Glomerular visceral epithelial cell (primary cell): Measurements from ENCODE around the gene GDF15.

ENCODE experiments used
- DNase-seq: peaks from one replicate; pipeline ENCODE4 v3.0.0-alpha.2; 2016; ENCODE audit errors: extremely low spot score

GDF15 gene

GRCh38 chr19:18418483-18419194 lies 32.7 kb downstream of the GDF15 start:
- DNase-seq, result no peak

- DNase-seq, result peak; percentile 87
Measured at GRCh38 chr19:18419195-18419698, 33.3 kb downstream of the GDF15 start, which contains the start of gene SSBP4. TSS of gene SSBP4 (plus strand) at chr19:18419398. CDS start at chr19:18419649, 251 bp downstream.

- DNase-seq, result no peak
Measured at GRCh38 chr19:18419699-18420460, 33.9 kb downstream of the GDF15 start.

- no peak for DNase-seq
Measured at GRCh38 chr19:18420930-18421329, 35.0 kb downstream of the GDF15 start.

- no peak for DNase-seq
Measured at GRCh38 chr19:18421371-18421959, 35.5 kb downstream of the GDF15 start.

GRCh38 chr19:18422530-18423191 lies 36.7 kb downstream of the GDF15 start:
- no peak for DNase-seq

DNA sequence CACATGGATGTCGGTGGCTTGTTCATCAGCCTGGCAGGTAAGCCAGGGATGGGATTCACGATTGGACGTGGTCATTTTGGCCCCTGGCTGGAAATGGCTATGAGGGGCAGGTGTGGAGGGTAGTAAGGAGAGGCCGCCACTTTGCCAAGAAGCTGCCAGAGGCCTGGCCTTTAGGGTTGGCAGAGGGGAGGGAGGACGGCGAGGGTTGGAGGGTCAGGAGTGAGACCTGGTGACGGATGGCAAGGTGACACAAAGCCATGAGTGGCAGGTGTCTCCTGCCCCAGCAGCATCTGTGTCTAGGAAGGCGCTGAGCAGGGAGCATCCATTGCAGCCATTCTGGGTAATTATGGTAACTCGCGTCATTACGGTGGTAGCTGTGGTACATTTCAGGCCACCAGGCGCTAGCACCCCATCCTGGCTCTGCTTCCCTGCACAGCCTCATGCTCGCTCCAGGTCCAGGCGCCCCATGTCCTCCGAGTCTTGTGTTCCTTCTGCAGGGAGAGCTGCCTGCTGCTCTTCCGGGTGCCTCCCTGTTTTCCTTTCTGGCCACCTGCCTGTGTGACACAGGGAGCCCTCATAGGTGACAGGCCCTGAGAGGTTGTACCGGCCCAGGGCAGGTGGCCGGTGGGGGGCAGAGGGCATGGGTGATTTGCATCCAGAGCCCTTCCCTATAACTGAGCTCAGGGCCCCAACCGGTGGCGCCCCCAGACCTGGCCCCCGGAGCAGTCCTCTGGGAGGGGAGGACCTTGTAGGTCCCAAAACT lies 37.5 kb downstream of the GDF15 start:
- DNase-seq, result no peak

- no peak for DNase-seq
Measured at GRCh38 chr19:18424122-18424889, 38.3 kb downstream of the GDF15 start.

DNA sequence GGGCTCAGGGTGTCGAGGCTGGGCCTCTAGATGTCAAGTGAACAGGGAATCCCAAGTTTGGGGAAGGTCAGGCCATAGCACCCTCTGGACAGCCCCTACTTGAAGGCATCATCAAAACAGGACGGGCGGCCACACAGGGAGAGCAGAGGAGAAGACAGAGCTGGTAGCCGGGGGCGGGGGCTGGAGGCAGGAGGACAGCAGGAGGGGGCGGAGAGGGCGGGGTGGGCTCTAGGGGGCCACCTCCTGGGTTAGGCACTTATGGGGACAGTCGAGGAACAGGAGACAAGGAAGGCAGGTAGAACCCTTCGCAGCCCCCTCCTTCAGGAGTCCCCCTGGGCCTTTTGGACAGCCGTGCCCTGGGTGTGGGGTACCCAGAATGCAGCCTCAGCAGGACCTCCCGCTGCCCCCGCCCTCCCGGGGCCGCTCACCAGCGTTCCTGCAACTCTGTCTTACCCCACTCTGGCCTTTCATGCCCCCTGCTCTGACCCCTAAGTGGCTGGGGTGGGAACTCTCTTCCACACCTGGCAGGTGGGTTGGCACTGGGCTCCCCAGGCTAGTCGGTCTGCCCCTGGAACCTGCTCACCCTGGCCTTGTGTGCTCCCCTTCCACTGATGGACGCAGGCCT lies 39.0 kb downstream of the GDF15 start:
- no peak for DNase-seq

DNA sequence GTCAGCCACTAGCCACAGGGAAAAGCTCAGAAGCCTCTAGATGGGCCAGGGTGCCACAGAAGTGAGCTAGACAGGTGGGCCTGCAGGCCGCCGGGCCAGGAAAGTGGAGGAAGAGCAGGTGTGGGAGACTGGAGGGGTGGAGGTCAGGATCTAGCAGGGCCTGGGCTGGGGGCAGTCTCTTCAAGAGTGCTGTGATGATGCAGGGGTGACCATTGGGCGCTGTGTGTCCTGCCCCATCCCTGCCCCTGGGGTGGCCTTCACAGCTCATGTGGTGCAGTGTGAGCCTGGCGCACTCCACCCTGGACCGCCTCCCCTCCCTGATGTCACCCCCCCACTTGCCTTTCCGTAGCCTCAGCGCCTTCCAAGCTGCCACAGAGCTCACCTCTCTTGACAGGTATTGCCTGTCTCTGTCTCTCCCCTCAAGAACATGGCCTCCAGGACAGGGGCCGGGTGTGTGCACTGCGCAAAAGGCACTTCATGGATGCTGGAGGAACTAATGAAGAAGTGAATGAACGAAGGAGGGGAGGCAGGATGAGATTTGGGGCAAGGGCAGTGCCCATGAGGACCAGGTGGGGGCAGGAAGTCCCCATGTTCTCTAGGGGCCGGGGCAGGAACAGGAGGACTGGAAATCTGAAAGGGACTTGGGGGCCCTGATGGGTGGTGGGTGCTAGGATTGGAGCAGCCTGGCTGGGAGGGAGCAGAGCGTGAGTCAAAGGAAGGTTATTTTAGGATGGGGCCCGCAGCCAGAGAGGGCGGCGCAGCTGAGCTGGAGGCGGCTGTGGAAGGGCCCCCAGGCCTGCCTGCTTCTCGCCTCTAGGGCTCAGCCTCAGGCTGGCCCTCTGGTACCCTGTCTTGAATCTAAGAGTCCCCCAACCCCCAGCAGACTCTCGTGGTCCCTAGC lies 39.8 kb downstream of the GDF15 start:
- DNase-seq, result no peak

DNA sequence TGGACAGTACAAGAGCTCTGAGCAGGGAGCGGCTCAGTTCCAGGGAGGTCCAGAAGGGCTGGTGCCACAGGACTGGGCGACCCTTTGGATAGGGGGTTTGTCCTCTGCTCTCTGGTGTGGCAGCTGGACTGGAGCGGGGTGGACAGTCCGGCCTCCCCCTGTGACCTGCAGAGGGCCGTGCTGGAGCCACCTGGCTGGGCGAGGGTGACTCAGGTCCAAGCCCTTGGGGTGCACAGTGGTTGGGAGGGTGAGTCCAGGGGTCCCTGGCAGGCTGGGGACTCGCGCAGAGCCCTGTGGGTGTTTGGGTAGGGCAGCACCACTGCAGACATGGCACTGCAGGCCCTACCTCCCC lies 40.4 kb downstream of the GDF15 start:
- no peak for DNase-seq

DNA sequence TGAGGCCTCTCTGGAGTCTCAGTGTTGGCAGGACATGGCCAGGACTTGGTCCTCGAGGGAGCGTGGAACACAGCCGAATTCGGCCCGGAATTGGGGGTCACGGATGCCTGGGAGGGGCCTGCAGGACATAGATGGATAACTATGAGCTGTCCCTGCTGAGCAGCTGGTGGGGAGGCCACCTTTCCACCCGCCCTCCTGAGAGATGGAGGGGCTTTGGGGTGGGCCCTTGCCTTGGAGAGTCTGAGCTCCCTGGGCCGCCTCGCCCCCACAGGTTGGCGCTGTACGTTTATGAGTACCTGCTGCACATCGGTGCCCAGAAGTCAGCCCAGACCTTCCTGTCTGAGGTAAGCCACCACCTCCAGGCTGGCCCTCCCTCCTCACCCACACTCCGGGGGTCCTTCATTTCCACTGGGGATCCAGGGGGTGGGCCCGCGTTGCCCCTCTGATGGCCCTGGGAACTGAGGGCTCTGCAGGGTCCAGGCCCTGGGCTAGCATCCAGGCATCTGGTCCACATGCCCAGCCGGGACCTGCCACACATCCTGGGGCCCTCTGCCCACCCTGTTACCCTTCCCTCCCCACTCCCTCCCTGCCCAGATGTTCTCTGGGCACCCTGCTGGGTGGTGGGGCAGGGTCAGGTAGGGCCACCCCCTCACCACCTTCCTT lies 41.3 kb downstream of the GDF15 start:
- DNase-seq, result no peak

GRCh38 chr19:18427743-18428113 lies 41.8 kb downstream of the GDF15 start:
- DNase-seq, result no peak

- no peak for DNase-seq
Measured at GRCh38 chr19:18428173-18428786, 42.3 kb downstream of the GDF15 start.

DNA sequence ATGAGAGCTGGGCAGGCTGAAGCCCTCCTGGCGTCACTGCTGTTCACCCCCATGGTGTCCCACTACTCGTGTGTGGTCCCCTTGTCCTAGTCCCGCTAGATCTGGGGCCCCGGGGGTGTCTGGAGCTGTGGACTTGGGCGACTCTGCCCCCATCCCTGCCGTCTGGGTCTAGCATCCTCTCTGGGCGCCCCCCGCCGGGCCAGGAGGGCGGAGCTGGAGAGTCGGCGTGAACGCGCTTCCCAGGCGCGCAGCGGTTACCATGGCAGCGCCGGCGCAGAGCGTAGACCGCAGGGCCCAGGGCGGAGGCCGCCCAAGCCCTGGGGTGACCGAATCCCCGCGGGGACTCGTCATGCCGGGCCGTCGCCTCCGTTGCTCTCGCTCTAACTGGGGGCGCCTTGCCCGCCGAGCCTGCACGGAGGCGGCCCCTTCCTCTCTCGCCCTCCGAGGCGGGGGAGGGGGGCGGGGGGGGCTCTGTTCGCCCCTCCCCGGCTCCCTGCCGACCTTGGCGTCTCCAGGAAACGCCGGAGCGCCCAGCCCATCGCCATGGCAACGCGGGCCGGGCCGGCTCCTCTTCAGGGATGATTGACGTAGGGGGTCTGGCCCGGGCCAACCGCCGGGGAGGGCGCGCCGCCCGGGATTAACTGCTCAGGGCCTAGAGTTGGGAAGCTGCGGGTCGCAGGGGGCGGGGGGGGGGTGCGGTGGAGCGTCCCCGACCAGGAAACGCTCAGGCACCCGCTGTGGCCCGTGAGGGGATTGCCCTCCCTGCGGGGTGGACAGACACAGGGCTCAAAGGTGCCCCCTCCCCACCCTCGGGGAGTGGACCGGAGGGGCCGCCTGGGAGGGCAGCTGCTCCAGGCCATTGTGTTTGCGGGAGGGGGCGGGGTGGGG lies 43.1 kb downstream of the GDF15 start:
- no peak for DNase-seq

GRCh38 chr19:18429717-18430416 lies 43.9 kb downstream of the GDF15 start:
- no peak for DNase-seq
